H1 (cell line): ENCODE results near the gene RAB39A. TPM values are rescaled to one million over a fixed set of nuclear protein-coding genes. Genes with fewer than 3 reads are reported as not detected.
A peak's percentile ranks its signal among the peaks of the same experiment; 100 is the strongest.

Source experiments
- CTCF ChIA-PET: fragments of 300-600 bp; sonication (Branson Sonifier 250); formaldehyde crosslinking; loops from one replicate; lab custom pipeline; 2021; ENCODE audit not compliant: partially characterized antibody; lab: Charles Lee
- POLR2A ChIA-PET: fragments of 300-600 bp; sonication (Branson Sonifier 250); formaldehyde crosslinking; loops from one replicate; lab custom pipeline; 2021; ENCODE audit warnings: inconsistent platforms; ENCODE audit not compliant: partially characterized antibody; lab: Charles Lee
- DNase-seq, 2 experiments: peaks; one replicate each; pipeline versions ENCODE4 v3.0.0 to v3.0.0-alpha.2; 2010 to 2022; ENCODE audit warnings: low spot score in 2 of 2, low read depth in 1 of 2, mixed read lengths in 1 of 2
- FAIRE-seq: peaks from 2 replicates; lab custom pipeline; 2011; peaks lifted over from hg19 to GRCh38; lab: Jason Lieb, UNC
- H2AFZ ChIP-seq: 2 replicates; pipeline ENCODE4 v1.8.1; 2012; ENCODE audit warnings: low read length, inconsistent platforms
- H2AK5ac ChIP-seq: 2 replicates; pipeline ENCODE4 v1.6.1; 2013; ENCODE audit warnings: low read depth, low read length
- H2BK120ac ChIP-seq: replicated peaks from 2 replicates; pipeline ENCODE3; 2013; ENCODE audit warnings: low read depth, low read length, inconsistent platforms
- H2BK12ac ChIP-seq: 2 replicates; pipeline ENCODE4 v1.6.1; 2013; ENCODE audit warnings: low read depth, low read length
- H2BK15ac ChIP-seq: 2 replicates; pipeline ENCODE4 v1.6.1; 2013; ENCODE audit warnings: low read length
- H2BK20ac ChIP-seq: 2 replicates; pipeline ENCODE4 v1.6.1; 2013; ENCODE audit warnings: low read length
- H2BK5ac ChIP-seq: 2 replicates; pipeline ENCODE4 v1.6.1; 2013; ENCODE audit warnings: low read depth, low read length
- H3K14ac ChIP-seq: 2 replicates; pipeline ENCODE4 v1.6.1; 2013; ENCODE audit warnings: inconsistent platforms; ENCODE audit not compliant: insufficient read length
- H3K18ac ChIP-seq: 2 replicates; pipeline ENCODE4 v1.6.1; 2013; ENCODE audit warnings: low read length; ENCODE audit errors: extremely low read depth
- H3K23ac ChIP-seq: 2 replicates; pipeline ENCODE4 v1.6.1; 2013; ENCODE audit warnings: inconsistent platforms; ENCODE audit not compliant: insufficient read length
- H3K23me2 ChIP-seq: 2 replicates; pipeline ENCODE4 v1.6.1; 2013; ENCODE audit warnings: low read depth, low read length
- H3K27ac ChIP-seq: 2 replicates; pipeline ENCODE4 v1.6.1; 2011; ENCODE audit warnings: low read depth, low read length, inconsistent platforms
- H3K27me3 ChIP-seq, 4 experiments: replicated peaks in 1 of 4; 1 replicate in 1 of 4; 2 replicates in 3 of 4; pipeline versions ENCODE4 v1.6.1 to v1.8.1; 2011 to 2013; ENCODE audit warnings: low read length in 3 of 4, mild to moderate bottlenecking in 3 of 4, inconsistent platforms in 2 of 4, mixed read lengths in 2 of 4, moderate library complexity in 1 of 4; ENCODE audit not compliant: control insufficient read depth in 3 of 4, insufficient read depth in 3 of 4; ENCODE audit errors: extremely low read depth in 1 of 4
- H3K36me3 ChIP-seq, 4 experiments: 2 replicates each; pipeline versions ENCODE4 v1.6.1 to v1.8.1; 2011 to 2013; ENCODE audit warnings: mild to moderate bottlenecking in 4 of 4, low read length in 3 of 4, moderate library complexity in 2 of 4, control low read depth in 1 of 4, inconsistent platforms in 1 of 4; ENCODE audit not compliant: insufficient read depth in 4 of 4, control insufficient read depth in 2 of 4
- H3K4ac ChIP-seq: replicated peaks from 2 replicates; pipeline ENCODE3; 2013; ENCODE audit warnings: low read length, low read depth, mixed read lengths, inconsistent platforms; ENCODE audit not compliant: insufficient read length
- H3K4me1 ChIP-seq, 4 experiments: replicated peaks in 1 of 4; 1 replicate in 1 of 4; 2 replicates in 3 of 4; pipeline versions ENCODE4 v1.6.1 to v1.8.1; 2011 to 2013; ENCODE audit warnings: low read length in 3 of 4, inconsistent platforms in 2 of 4, mixed read lengths in 1 of 4; ENCODE audit not compliant: insufficient read depth in 4 of 4, control insufficient read depth in 3 of 4
- H3K4me2 ChIP-seq, 2 experiments: 2 replicates each; pipeline versions ENCODE4 v1.6.1 to v1.8.1; 2011 to 2013; ENCODE audit warnings: low read depth in 2 of 2, low read length in 2 of 2, control low read depth in 1 of 2, inconsistent platforms in 1 of 2, mild to moderate bottlenecking in 1 of 2; ENCODE audit not compliant: insufficient read depth in 1 of 2
- H3K4me3 ChIP-seq, 4 experiments: fragments of 200-600, 300-600 bp in 1 of 4; sonication (generic), shearing (Covaris generic), sonication (Bioruptor Twin) in 1 of 4; 2 replicates each; pipeline versions ENCODE4 v1.5.1 to v1.8.1; 2011 to 2016; ENCODE audit warnings: low read length in 4 of 4, low read depth in 3 of 4, control low read depth in 2 of 4, inconsistent platforms in 2 of 4, mild to moderate bottlenecking in 2 of 4, mixed read lengths in 1 of 4, moderate library complexity in 1 of 4; ENCODE audit not compliant: insufficient read depth in 2 of 4; ENCODE audit errors: extremely low read depth in 1 of 4
- H3K56ac ChIP-seq: replicated peaks from 2 replicates; pipeline ENCODE3; 2013; ENCODE audit warnings: low read depth, mild to moderate bottlenecking, mixed read lengths, low read length, inconsistent platforms; ENCODE audit not compliant: insufficient read length
- H3K79me1 ChIP-seq: 2 replicates; pipeline ENCODE4 v1.6.1; 2013; ENCODE audit warnings: low read depth, low read length, control low read depth
- H3K79me2 ChIP-seq, 2 experiments: 2 replicates each; pipeline versions ENCODE4 v1.6.1 to v1.8.1; 2012 to 2013; ENCODE audit warnings: low read length in 2 of 2, mild to moderate bottlenecking in 2 of 2, inconsistent platforms in 1 of 2; ENCODE audit not compliant: insufficient read depth in 2 of 2, control insufficient read depth in 1 of 2
- H3K9ac ChIP-seq, 4 experiments: replicated peaks in 1 of 4; 1 replicate in 1 of 4; 2 replicates in 3 of 4; pipeline versions ENCODE4 v1.6.1 to v1.8.1; 2011 to 2013; ENCODE audit warnings: low read depth in 3 of 4, low read length in 3 of 4, control low read depth in 2 of 4, mild to moderate bottlenecking in 2 of 4, moderate library complexity in 2 of 4, inconsistent platforms in 1 of 4; ENCODE audit errors: extremely low read depth in 1 of 4
- H3K9me3 ChIP-seq, 2 experiments: 2 replicates each; pipeline versions ENCODE4 v1.6.1 to v1.8.1; 2012 to 2013; ENCODE audit warnings: mild to moderate bottlenecking in 2 of 2, moderate library complexity in 2 of 2, control low read depth in 1 of 2, inconsistent platforms in 1 of 2, low read depth in 1 of 2, low read length in 1 of 2, mixed read lengths in 1 of 2; ENCODE audit not compliant: insufficient read depth in 2 of 2
- H4K20me1 ChIP-seq, 2 experiments: replicated peaks in 1 of 2; 2 replicates each; pipeline versions ENCODE3 to v1.8.1; 2011 to 2013; ENCODE audit warnings: inconsistent platforms in 2 of 2, low read length in 2 of 2, mild to moderate bottlenecking in 1 of 2; ENCODE audit not compliant: insufficient read depth in 2 of 2, control insufficient read depth in 1 of 2
- H4K5ac ChIP-seq: 2 replicates; pipeline ENCODE4 v1.6.1; 2013; ENCODE audit warnings: low read length, low read depth, mixed read lengths, inconsistent platforms; ENCODE audit not compliant: insufficient read length
- H4K8ac ChIP-seq: 2 replicates; pipeline ENCODE4 v1.8.0; 2013; ENCODE audit warnings: mild to moderate bottlenecking, moderate library complexity, low read length, inconsistent platforms; ENCODE audit not compliant: insufficient read depth; ENCODE audit errors: extremely low read depth
- H4K91ac ChIP-seq: replicated peaks from 2 replicates; pipeline ENCODE3; 2013; ENCODE audit warnings: low read length, mixed read lengths, inconsistent platforms; ENCODE audit not compliant: insufficient read length
- ATF2 ChIP-seq: IDR thresholded peaks from 2 replicates; pipeline ENCODE4 v1.6.1; 2012; ENCODE audit warnings: low read length, inconsistent platforms
- BRCA1 ChIP-seq: IDR thresholded peaks from 2 replicates; pipeline ENCODE4 v1.6.1; 2012; ENCODE audit warnings: low read depth, low read length, improper control_type of control experiment
- CBX8 ChIP-seq: fragments of 300-800, 300-1000 bp; sonication (generic); IDR thresholded peaks from 2 replicates; pipeline ENCODE4 v1.7.1; 2016; ENCODE audit warnings: low read depth, low read length, borderline replicate concordance
- CHD2 ChIP-seq: IDR thresholded peaks from 2 replicates; pipeline ENCODE4 v1.6.1; 2012; ENCODE audit warnings: low read length, improper control_type of control experiment
- EP300 ChIP-seq, 2 experiments: IDR thresholded peaks; 1 replicate in 1 of 2; 2 replicates in 1 of 2; pipeline ENCODE4 v1.6.1; 2011 to 2012; ENCODE audit warnings: low read depth in 2 of 2, low read length in 2 of 2, mild to moderate bottlenecking in 2 of 2, borderline replicate concordance in 1 of 2, inconsistent platforms in 1 of 2, moderate library complexity in 1 of 2
- MAFK ChIP-seq: IDR thresholded peaks from 2 replicates; pipeline ENCODE4 v1.6.1; 2012; ENCODE audit warnings: low read depth, mild to moderate bottlenecking, improper control_type of control experiment, low read length
- YY1 ChIP-seq: IDR thresholded peaks from 2 replicates; pipeline ENCODE4 v1.6.1; 2011; ENCODE audit warnings: low read depth, mild to moderate bottlenecking, low read length
- WGBS, 2 experiments: shearing (Covaris generic) in 1 of 2; methylation state at CpG; one replicate each; pipeline versions ENCODE4 v1.1.6 to v1.1.7; 2013 to 2015; ENCODE audit warnings: low lambda C conversion rate in 2 of 2, mixed read lengths in 2 of 2, inconsistent platforms in 1 of 2, low coverage in 1 of 2, missing lambda C conversion rate in 1 of 2; ENCODE audit not compliant: insufficient replicate concordance in 2 of 2, insufficient coverage in 1 of 2, insufficient read length in 1 of 2; ENCODE audit errors: extremely low coverage in 1 of 2, missing lambda C conversion rate in 1 of 2; 5-methylcytosine and 5-hydroxymethylcytosine counted together
- polyA plus RNA-seq, 7 experiments: library from polyadenylated mRNA; depleted of rRNA in 3 of 7; stranded (reverse) in 5 of 7; unstranded in 2 of 7; fragments of >200 nt in 5 of 7; fragments of 200-250 nt in 2 of 7; gene quantifications; 1 replicate in 5 of 7; 2 replicates in 1 of 7; 4 replicates in 1 of 7; pipeline versions ENCODE4 v1.2.1 to v1.2.3, GENCODE V29; 2011 to 2013; ENCODE audit warnings: missing spikeins in 2 of 7, mixed read lengths in 2 of 7
- total RNA-seq: library from RNA; stranded (reverse); fragmentation: NEBNext Ultra II Directional; extraction: Animal tissue kit (Norgen Biotek cat#: 25700); gene quantifications from 2 replicates; pipeline ENCODE4 v1.2.1, GENCODE V29; 2021
- TF ChIP-seq, protein P1 (sequence below), 3 experiments: IDR thresholded peaks; 1 replicate in 2 of 3; 2 replicates in 1 of 3; pipeline versions ENCODE4 v1.5.1 to v1.6.1; 2011; ENCODE audit warnings: low read length in 3 of 3, mild to moderate bottlenecking in 3 of 3, inconsistent platforms in 2 of 3, low read depth in 1 of 3, moderate library complexity in 1 of 3; ENCODE audit not compliant: insufficient read depth in 1 of 3; ENCODE audit errors: control extremely low read depth in 1 of 3

Gene RAB39A
- total and polyA plus RNA-seq, 2 of the 8 experiments (the other 6 are each of a cell fraction or from before 2014, with no cell fraction given) = 7.1 to 19.1 TPM

- CTCF ChIA-PET = interaction anchor here (1.2 kb wide), 1 partner anchor 158 kb away, joined by 3 read pairs; no protein-coding TSS in a partner anchor
- 36% methylated on average over 10 of the region's 10 CpGs; no CpG with 5 or more reads in 1 of the 2 experiments for WGBS, 2 experiments
- TF ChIP-seq CHD2 (no peak), MAFK (peak; percentile 58; the same call in 1 of the 2 replicates), BRCA1 (no peak), ATF2 (no peak), EP300 (IDR thresholded peaks at IDR 0.05; ENCODE audit: borderline replicate concordance in 1 of 2, low read depth in 2 of 2, low read length in 2 of 2) (no peak), CBX8 (no peak), YY1 (peak; percentile 81)
- TF ChIP-seq, protein P1, sequence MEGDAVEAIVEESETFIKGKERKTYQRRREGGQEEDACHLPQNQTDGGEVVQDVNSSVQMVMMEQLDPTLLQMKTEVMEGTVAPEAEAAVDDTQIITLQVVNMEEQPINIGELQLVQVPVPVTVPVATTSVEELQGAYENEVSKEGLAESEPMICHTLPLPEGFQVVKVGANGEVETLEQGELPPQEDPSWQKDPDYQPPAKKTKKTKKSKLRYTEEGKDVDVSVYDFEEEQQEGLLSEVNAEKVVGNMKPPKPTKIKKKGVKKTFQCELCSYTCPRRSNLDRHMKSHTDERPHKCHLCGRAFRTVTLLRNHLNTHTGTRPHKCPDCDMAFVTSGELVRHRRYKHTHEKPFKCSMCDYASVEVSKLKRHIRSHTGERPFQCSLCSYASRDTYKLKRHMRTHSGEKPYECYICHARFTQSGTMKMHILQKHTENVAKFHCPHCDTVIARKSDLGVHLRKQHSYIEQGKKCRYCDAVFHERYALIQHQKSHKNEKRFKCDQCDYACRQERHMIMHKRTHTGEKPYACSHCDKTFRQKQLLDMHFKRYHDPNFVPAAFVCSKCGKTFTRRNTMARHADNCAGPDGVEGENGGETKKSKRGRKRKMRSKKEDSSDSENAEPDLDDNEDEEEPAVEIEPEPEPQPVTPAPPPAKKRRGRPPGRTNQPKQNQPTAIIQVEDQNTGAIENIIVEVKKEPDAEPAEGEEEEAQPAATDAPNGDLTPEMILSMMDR (IDR thresholded peaks at IDR 0.05; ENCODE audit: control extremely low read depth in 1 of 3, insufficient read depth in 1 of 3, low read depth in 1 of 3, low read length in 3 of 3) = no peak
Measured at GRCh38 chr11:107929611-107930200, 1.5 kb downstream of the RAB39A start.

More at GRCh38 chr11:107929611-107930200, 1.5 kb downstream of the RAB39A start:
- Histone ChIP-seq H4K8ac (no peak overlapping the region), H3K4ac (no peak overlapping the region), H3K56ac (no peak overlapping the region), H2BK5ac (no peak overlapping the region), H3K4me2 (peak overlapping the region; percentile 82 to 99), H3K36me3 (no peaks in the 10 kb centered on the region), H4K91ac (no peak overlapping the region), H3K4me1 (peaks cover 0 to 3% (median under 1%) of the 10 kb centered on the region in 4 experiments; a peak in 5 of 7 replicates), H3K23ac (no peak overlapping the region), H2AK5ac (no peak overlapping the region), H4K20me1 (peaks cover 0 to 3% of the 10 kb centered on the region in 2 experiments), H3K27ac (peak overlapping the region; percentile 10; the same call in 1 of the 2 replicates), H3K9ac (peak overlapping the region in 3 of 4 experiments; percentile 0 to 70 (median 67); a peak in 3 of 7 replicates), H2BK20ac (no peak overlapping the region), H2BK120ac (no peak overlapping the region), H3K4me3 (peak overlapping the region; percentile 89 to 98 (median 92)), H3K23me2 (peaks cover 6% of the 10 kb centered on the region), H3K9me3 (no peaks in the 10 kb centered on the region), H3K79me1 (peaks cover 6% of the 10 kb centered on the region), H2BK15ac (no peak overlapping the region), H4K5ac (no peak overlapping the region), H3K18ac (no peak overlapping the region), H3K14ac (no peak overlapping the region), H2AFZ (no peak overlapping the region), H2BK12ac (no peak overlapping the region), H3K79me2 (peaks cover 0 to 45% of the 10 kb centered on the region in 2 experiments; a peak in 2 of 4 replicates), H3K27me3 (no peaks in the 10 kb centered on the region)
- FAIRE-seq (no peak), DNase-seq (peak in 1 of 2 experiments; percentile 38)
- POLR2A ChIA-PET = no interaction called here
